Astrocyte of the spinal cord (primary cell): Measurements from ENCODE around the gene ZNF487.
"Not testable (repeated sequence)": the region's sequence is repeated elsewhere in the genome, so short reads cannot be mapped to it uniquely, and the experiment has no call there.

Experiments
- DNase-seq: peaks from one replicate; pipeline ENCODE4 v3.0.0; 2011; ENCODE audit warnings: low read depth, low spot score
- H3K4me3 ChIP-seq: 2 replicates; pipeline ENCODE4 v1.5.1; 2011; ENCODE audit warnings: low read depth, mild to moderate bottlenecking, low read length, moderate library complexity
- CTCF ChIP-seq: IDR thresholded peaks from 2 replicates; pipeline ENCODE4 v1.5.1; 2012; ENCODE audit warnings: low read depth, mild to moderate bottlenecking, low read length, inconsistent platforms
- in situ Hi-C: cut with HindIII; loops from 2 replicates; pipeline ENCODE4 v1.10.0; 2017; ENCODE audit warnings: low sequenced_read_pairs

Gene ZNF487

GRCh38 chr10:43420369-43421200, 16.3 kb upstream of the ZNF487 start:
- peak; percentile 83 for DNase-seq
- peak; percentile 38 for TF ChIP-seq CTCF
- peak overlapping the region; percentile 50 for H3K4me3 ChIP-seq
- in situ Hi-C loops, result no loop called here

GRCh38 chr10:43421201-43421507, 15.8 kb upstream of the ZNF487 start:
- peak overlapping the region; percentile 50 for H3K4me3 ChIP-seq
- no peak for TF ChIP-seq CTCF
- no peak for DNase-seq
- in situ Hi-C loops, result no loop called here

GRCh38 chr10:43421519-43421918, 15.4 kb upstream of the ZNF487 start:
- no peak for DNase-seq
- H3K4me3 ChIP-seq, result no peak overlapping the region
- in situ Hi-C loops, result no loop called here
- no peak for TF ChIP-seq CTCF

GRCh38 chr10:43421944-43422343, 15.0 kb upstream of the ZNF487 start:
- DNase-seq, H3K4me3 ChIP-seq, in situ Hi-C loops: not testable (repeated sequence)

- in situ Hi-C loops, result no loop called here
- no peak for TF ChIP-seq CTCF
- H3K4me3 ChIP-seq, result no peak overlapping the region
- no peak for DNase-seq
These were observed 12.5 kb upstream of the ZNF487 start for GRCh38 chr10:43424416-43424815.

- in situ Hi-C loops, H3K4me3 ChIP-seq, DNase-seq: not testable (repeated sequence)
These were observed 10.4 kb upstream of the ZNF487 start for GRCh38 chr10:43426476-43426875.

GRCh38 chr10:43427166-43427825, 9.6 kb upstream of the ZNF487 start:
- in situ Hi-C loops, result no loop called here
- no peak for TF ChIP-seq CTCF
- no peak for DNase-seq
- no peak overlapping the region for H3K4me3 ChIP-seq
